ENCODE results near the gene TMEM178B.
"Not testable (repeated sequence)": the region's sequence is repeated elsewhere in the genome, so short reads cannot be mapped to it uniquely, and the experiment has no call there.

Gene TMEM178B

GRCh38 chr7:141387521-141388217 lies 313.8 kb downstream of the TMEM178B start:
- DNase-seq (ENCODE audit: low spot score): no peak

- DNase-seq (ENCODE audit: low spot score): no peak
Measured at GRCh38 chr7:141389140-141389796, 315.4 kb downstream of the TMEM178B start.

- no peak for DNase-seq (ENCODE audit: low spot score)
Measured at GRCh38 chr7:141390339-141390738, 316.5 kb downstream of the TMEM178B start.

GRCh38 chr7:141393056-141393455 lies 319.2 kb downstream of the TMEM178B start:
- DNase-seq (ENCODE audit: low spot score): no peak

GRCh38 chr7:141397236-141398163 lies 323.6 kb downstream of the TMEM178B start:
- no peak for DNase-seq (ENCODE audit: low spot score)

- DNase-seq (ENCODE audit: low spot score): no peak
Measured at GRCh38 chr7:141400356-141400755, 326.5 kb downstream of the TMEM178B start.

GRCh38 chr7:141402277-141402996 lies 328.6 kb downstream of the TMEM178B start:
- DNase-seq (ENCODE audit: low spot score): no peak

GRCh38 chr7:141403846-141404245 lies 330.0 kb downstream of the TMEM178B start:
- not testable (repeated sequence) for DNase-seq (ENCODE audit: low spot score)

GRCh38 chr7:141406347-141406746 lies 332.5 kb downstream of the TMEM178B start:
- DNase-seq (ENCODE audit: low spot score): no peak

GRCh38 chr7:141407893-141408292 lies 334.0 kb downstream of the TMEM178B start:
- no peak for DNase-seq (ENCODE audit: low spot score)

- DNase-seq (ENCODE audit: low spot score): no peak
Measured at GRCh38 chr7:141408440-141408839, 334.6 kb downstream of the TMEM178B start.

- DNase-seq (ENCODE audit: low spot score): no peak
Measured at GRCh38 chr7:141409219-141409618, 335.4 kb downstream of the TMEM178B start.

- DNase-seq (ENCODE audit: low spot score): no peak
Measured at GRCh38 chr7:141409801-141410329, 336.0 kb downstream of the TMEM178B start.

GRCh38 chr7:141410353-141411000 lies 336.6 kb downstream of the TMEM178B start:
- DNase-seq (ENCODE audit: low spot score): no peak

GRCh38 chr7:141411133-141411532 lies 337.3 kb downstream of the TMEM178B start:
- DNase-seq (ENCODE audit: low spot score): no peak

- DNase-seq (ENCODE audit: low spot score): no peak
Measured at GRCh38 chr7:141415999-141416398, 342.1 kb downstream of the TMEM178B start.

- no peak for DNase-seq (ENCODE audit: low spot score)
Measured at GRCh38 chr7:141416650-141417270, 342.9 kb downstream of the TMEM178B start.

- no peak for DNase-seq (ENCODE audit: low spot score)
Measured at GRCh38 chr7:141417506-141417905, 343.6 kb downstream of the TMEM178B start.

GRCh38 chr7:141418066-141418465 lies 344.2 kb downstream of the TMEM178B start:
- DNase-seq (ENCODE audit: low spot score): no peak

GRCh38 chr7:141421306-141421705 lies 347.4 kb downstream of the TMEM178B start:
- no peak for DNase-seq (ENCODE audit: low spot score)

- no peak for DNase-seq (ENCODE audit: low spot score)
Measured at GRCh38 chr7:141427134-141427533, 353.3 kb downstream of the TMEM178B start.

Measured in left forelimb (tissue), 1 donor.